CD8-positive, alpha-beta memory T cell (primary cell): ENCODE data around the gene OSBPL10. TPM values are rescaled to one million over a fixed set of nuclear protein-coding genes. Genes with fewer than 3 reads are reported as not detected.
A peak's percentile ranks its signal among the peaks of the same experiment; 100 is the strongest.

ENCODE experiments used
- CTCF ChIA-PET: fragments of 350-600 bp; sonication (Branson Sonifier 250); formaldehyde crosslinking; loops from one replicate; lab custom pipeline; 2021; ENCODE audit warnings: antibody characterized with exemption; lab: Charles Lee
- POLR2A ChIA-PET: fragments of 350-600 bp; sonication (Branson Sonifier 250); formaldehyde crosslinking; loops from one replicate; lab custom pipeline; 2021; ENCODE audit warnings: antibody characterized with exemption; lab: Charles Lee
- DNase-seq, 5 donors: peaks; one replicate each; pipeline versions ENCODE4 v3.0.0 to v3.0.0-alpha.2; 2020 to 2022; ENCODE audit warnings: mixed read lengths in 1 of 5
- H3K27ac ChIP-seq: one replicate; pipeline ENCODE4 v1.7.0; 2013; ENCODE audit warnings: low read depth, mild to moderate bottlenecking, low read length, moderate library complexity
- H3K27me3 ChIP-seq: 2 replicates; pipeline ENCODE4 v1.7.0; 2013; ENCODE audit warnings: low read length, mild to moderate bottlenecking; ENCODE audit not compliant: insufficient read depth, poor library complexity, severe bottlenecking
- H3K36me3 ChIP-seq: 2 replicates; pipeline ENCODE4 v1.7.0; 2013; ENCODE audit warnings: mild to moderate bottlenecking, low read length, moderate library complexity; ENCODE audit not compliant: insufficient read depth
- H3K4me1 ChIP-seq: 2 replicates; pipeline ENCODE4 v1.7.0; 2013; ENCODE audit warnings: mild to moderate bottlenecking, low read length, moderate library complexity; ENCODE audit not compliant: insufficient read depth
- H3K4me3 ChIP-seq: 2 replicates; pipeline ENCODE4 v1.7.0; 2013; ENCODE audit warnings: mild to moderate bottlenecking, low read length
- H3K9me3 ChIP-seq: 2 replicates; pipeline ENCODE4 v1.7.0; 2013; ENCODE audit warnings: mild to moderate bottlenecking, low read length
- H3K27ac Mint-ChIP-seq, 8 donors: one replicate each; pipeline ENCODE4 v1.8.0; 2020 to 2021; ENCODE audit warnings: mixed read lengths in 8 of 8, mild to moderate bottlenecking in 6 of 8, inconsistent platforms in 3 of 8, moderate library complexity in 3 of 8
- H3K27me3 Mint-ChIP-seq, 2 donors: one replicate each; pipeline ENCODE4 v1.8.0; 2020 to 2021; ENCODE audit warnings: mixed read lengths in 2 of 2, mild to moderate bottlenecking in 1 of 2, moderate library complexity in 1 of 2
- H3K36me3 Mint-ChIP-seq, 3 donors: one replicate each; pipeline ENCODE4 v1.8.0; 2020 to 2021; ENCODE audit warnings: mixed read lengths in 3 of 3, inconsistent platforms in 1 of 3, mild to moderate bottlenecking in 1 of 3
- H3K4me1 Mint-ChIP-seq, 3 donors: one replicate each; pipeline ENCODE4 v1.8.0; 2020 to 2021; ENCODE audit warnings: mixed read lengths in 3 of 3, inconsistent platforms in 1 of 3, mild to moderate bottlenecking in 1 of 3
- H3K4me3 Mint-ChIP-seq, 7 donors: one replicate each; pipeline ENCODE4 v1.8.0; 2020 to 2021; ENCODE audit warnings: mixed read lengths in 7 of 7, mild to moderate bottlenecking in 6 of 7, moderate library complexity in 4 of 7, inconsistent platforms in 2 of 7
- H3K9me3 Mint-ChIP-seq, 5 donors: one replicate each; pipeline ENCODE4 v1.8.0; 2020 to 2022; ENCODE audit warnings: mixed read lengths in 5 of 5, mild to moderate bottlenecking in 3 of 5, moderate library complexity in 2 of 5, inconsistent platforms in 1 of 5
- polyA plus RNA-seq: library from polyadenylated mRNA; unstranded; fragments of 300-500 nt; fragmentation: Illumina TruSeq; gene quantifications from one replicate; pipeline ENCODE4 v1.2.3, GENCODE V29; 2021
- total RNA-seq, 2 experiments: library from RNA; stranded (reverse); gene quantifications; one replicate each; pipeline ENCODE4 v1.2.3, GENCODE V29; 2021

The OSBPL10 gene
- total and polyA plus RNA-seq, 3 experiments from 2014 or later, result 0.12 to 3.0 (median 2.6) TPM

- H3K27ac Mint-ChIP-seq, result no peak overlapping the region
- H3K4me1 ChIP-seq, result no peaks in the 10 kb centered on the region
- no peaks in the 10 kb centered on the region for H3K36me3 ChIP-seq
- H3K9me3 ChIP-seq, result no peaks in the 10 kb centered on the region
- no peaks in the 10 kb centered on the region for H3K36me3 Mint-ChIP-seq
- no peak overlapping the region for H3K4me3 ChIP-seq
- no peaks in the 10 kb centered on the region for H3K4me1 Mint-ChIP-seq
- no peaks in the 10 kb centered on the region for H3K27me3 ChIP-seq
- POLR2A ChIA-PET, result no interaction called here
- peaks cover 2 to 12% of the 10 kb centered on the region in 2 donors for H3K27me3 Mint-ChIP-seq
- CTCF ChIA-PET, result interaction anchor here (1.2 kb wide), 1 partner anchor 117 kb away, joined by 3 read pairs; no protein-coding TSS in a partner anchor
- DNase-seq, result no peak
- H3K27ac ChIP-seq, result no peak overlapping the region
- no peak overlapping the region for H3K4me3 Mint-ChIP-seq
- H3K9me3 Mint-ChIP-seq, result peaks cover 0 to 4% (median 3%) of the 10 kb centered on the region in 5 donors
These were observed 313.5 kb downstream of the OSBPL10 start for GRCh38 chr3:31667582-31667981.

- no peaks in the 10 kb centered on the region for H3K4me1 Mint-ChIP-seq
- peaks cover 14 to 28% (median 23%) of the 10 kb centered on the region in 5 donors for H3K9me3 Mint-ChIP-seq
- POLR2A ChIA-PET, result no interaction called here
- H3K27me3 ChIP-seq, result no peaks in the 10 kb centered on the region
- no peak overlapping the region for H3K27ac ChIP-seq
- CTCF ChIA-PET, result no interaction called here
- H3K27ac Mint-ChIP-seq, result no peak overlapping the region
- no peaks in the 10 kb centered on the region for H3K36me3 ChIP-seq
- DNase-seq, result no peak
- H3K4me3 Mint-ChIP-seq, result no peak overlapping the region
- peaks cover 0 to 10% (median 0%) of the 10 kb centered on the region in 3 donors for H3K36me3 Mint-ChIP-seq
- H3K27me3 Mint-ChIP-seq, result peaks cover 2 to 12% of the 10 kb centered on the region in 2 donors
- no peak overlapping the region for H3K4me3 ChIP-seq
- no peaks in the 10 kb centered on the region for H3K4me1 ChIP-seq
- peaks cover 6% of the 10 kb centered on the region for H3K9me3 ChIP-seq
These were observed 317.0 kb downstream of the OSBPL10 start for GRCh38 chr3:31664031-31664430.

GRCh38 chr3:31661993-31662670 lies 318.9 kb downstream of the OSBPL10 start:
- peaks cover 24 to 46% (median 39%) of the 10 kb centered on the region in 5 donors for H3K9me3 Mint-ChIP-seq
- ChIA-PET CTCF (no interaction called here), POLR2A (no interaction called here)
- H3K27ac ChIP-seq, result no peak overlapping the region
- H3K36me3 ChIP-seq, result no peaks in the 10 kb centered on the region
- H3K4me3 ChIP-seq, result no peak overlapping the region
- H3K4me3 Mint-ChIP-seq, result no peak overlapping the region
- no peak for DNase-seq
- H3K27ac Mint-ChIP-seq, result no peak overlapping the region
- H3K4me1 Mint-ChIP-seq, result no peaks in the 10 kb centered on the region
- H3K36me3 Mint-ChIP-seq, result peaks cover 0 to 20% (median 0%) of the 10 kb centered on the region in 3 donors
- no peaks in the 10 kb centered on the region for H3K27me3 ChIP-seq
- H3K9me3 ChIP-seq, result peaks cover 6% of the 10 kb centered on the region
- H3K4me1 ChIP-seq, result no peaks in the 10 kb centered on the region
- H3K27me3 Mint-ChIP-seq, result peaks cover under 1 to 12% of the 10 kb centered on the region in 2 donors

- no peaks in the 10 kb centered on the region for H3K4me1 ChIP-seq
- H3K27ac Mint-ChIP-seq, result no peak overlapping the region
- H3K4me1 Mint-ChIP-seq, result no peaks in the 10 kb centered on the region
- H3K27me3 ChIP-seq, result no peaks in the 10 kb centered on the region
- no peak overlapping the region for H3K4me3 ChIP-seq
- peaks cover 33 to 55% (median 43%) of the 10 kb centered on the region in 5 donors for H3K9me3 Mint-ChIP-seq
- H3K27me3 Mint-ChIP-seq, result peaks cover 1 to 12% of the 10 kb centered on the region in 2 donors
- no peak for DNase-seq
- H3K27ac ChIP-seq, result no peak overlapping the region
- CTCF ChIA-PET, result no interaction called here
- H3K36me3 ChIP-seq, result no peaks in the 10 kb centered on the region
- H3K4me3 Mint-ChIP-seq, result peak overlapping the region in 1 of 7 donors; percentile 15
- peaks cover 11% of the 10 kb centered on the region for H3K9me3 ChIP-seq
- H3K36me3 Mint-ChIP-seq, result peaks cover 0 to 25% (median 1%) of the 10 kb centered on the region in 3 donors
- POLR2A ChIA-PET, result no interaction called here
These were observed 319.8 kb downstream of the OSBPL10 start for GRCh38 chr3:31661286-31661685.

GRCh38 chr3:31659246-31659645 lies 321.8 kb downstream of the OSBPL10 start:
- Mint-ChIP-seq H3K4me1 (no peaks in the 10 kb centered on the region), H3K4me3 (no peak overlapping the region), H3K27ac (no peak overlapping the region), H3K36me3 (peaks cover 0 to 35% (median 1%) of the 10 kb centered on the region in 3 donors), H3K27me3 (peaks cover 1 to 4% of the 10 kb centered on the region in 2 donors), H3K9me3 (peaks cover 51 to 75% (median 63%) of the 10 kb centered on the region in 5 donors)
- CTCF ChIA-PET, result no interaction called here
- Histone ChIP-seq H3K4me1 (no peaks in the 10 kb centered on the region), H3K9me3 (peaks cover 22% of the 10 kb centered on the region), H3K27me3 (no peaks in the 10 kb centered on the region), H3K4me3 (no peak overlapping the region), H3K27ac (no peak overlapping the region), H3K36me3 (no peaks in the 10 kb centered on the region)
- DNase-seq, result no peak
- POLR2A ChIA-PET, result no interaction called here

- CTCF ChIA-PET, result no interaction called here
- H3K27me3 Mint-ChIP-seq, result peaks cover 0 to 1% of the 10 kb centered on the region in 2 donors
- Histone ChIP-seq H3K36me3 (no peaks in the 10 kb centered on the region), H3K27ac (no peak overlapping the region), H3K4me3 (no peak overlapping the region), H3K4me1 (no peaks in the 10 kb centered on the region), H3K27me3 (no peaks in the 10 kb centered on the region), H3K9me3 (peaks cover 48% of the 10 kb centered on the region)
- H3K4me3 Mint-ChIP-seq, result no peak overlapping the region
- no peak for DNase-seq
- H3K4me1 Mint-ChIP-seq, result no peaks in the 10 kb centered on the region
- H3K36me3 Mint-ChIP-seq, result peaks cover 2 to 50% (median 3%) of the 10 kb centered on the region in 3 donors
- peaks cover 63 to 97% (median 92%) of the 10 kb centered on the region in 5 donors for H3K9me3 Mint-ChIP-seq
- H3K27ac Mint-ChIP-seq, result no peak overlapping the region
- POLR2A ChIA-PET, result no interaction called here
These were observed 326.1 kb downstream of the OSBPL10 start for GRCh38 chr3:31654998-31655397.

- no peak overlapping the region for H3K4me3 Mint-ChIP-seq
- peaks cover 0 to 1% of the 10 kb centered on the region in 2 donors for H3K27me3 Mint-ChIP-seq
- H3K27ac Mint-ChIP-seq, result no peak overlapping the region
- CTCF ChIA-PET, result no interaction called here
- peaks cover 73 to 98% (median 97%) of the 10 kb centered on the region in 5 donors for H3K9me3 Mint-ChIP-seq
- peaks cover 5 to 63% (median 6%) of the 10 kb centered on the region in 3 donors for H3K36me3 Mint-ChIP-seq
- DNase-seq, result no peak
- Histone ChIP-seq H3K4me1 (no peaks in the 10 kb centered on the region), H3K27me3 (no peaks in the 10 kb centered on the region), H3K4me3 (no peak overlapping the region), H3K9me3 (peaks cover 54% of the 10 kb centered on the region), H3K27ac (no peak overlapping the region), H3K36me3 (no peaks in the 10 kb centered on the region)
- POLR2A ChIA-PET, result no interaction called here
- no peaks in the 10 kb centered on the region for H3K4me1 Mint-ChIP-seq
These were observed 327.6 kb downstream of the OSBPL10 start for GRCh38 chr3:31653464-31653863.

GRCh38 chr3:31652296-31652695 lies 328.8 kb downstream of the OSBPL10 start:
- Histone ChIP-seq H3K9me3 (peaks cover 54% of the 10 kb centered on the region), H3K4me3 (no peak overlapping the region), H3K36me3 (no peaks in the 10 kb centered on the region), H3K27ac (no peak overlapping the region), H3K4me1 (no peaks in the 10 kb centered on the region), H3K27me3 (no peaks in the 10 kb centered on the region)
- Mint-ChIP-seq H3K27me3 (peaks cover 0 to 1% of the 10 kb centered on the region in 2 donors), H3K36me3 (peaks cover 10 to 63% (median 13%) of the 10 kb centered on the region in 3 donors), H3K4me1 (peaks cover 0 to 3% (median 0%) of the 10 kb centered on the region in 3 donors), H3K9me3 (peaks cover 71 to 96% (median 91%) of the 10 kb centered on the region in 5 donors), H3K4me3 (no peak overlapping the region), H3K27ac (peak overlapping the region in 1 of 8 donors; percentile 3)
- DNase-seq, result no peak
- CTCF ChIA-PET, result no interaction called here
- POLR2A ChIA-PET, result no interaction called here
